Smooth muscle cell of the brain vasculature (primary cell): ENCODE results near the gene MCCC1.
"Not testable (repeated sequence)": the region's sequence is repeated elsewhere in the genome, so short reads cannot be mapped to it uniquely, and the experiment has no call there.

Source experiments
- DNase-seq: peaks from one replicate; pipeline ENCODE4 v3.0.0-alpha.2; 2012; ENCODE audit warnings: low read depth, low spot score

Gene MCCC1

GRCh38 chr3:183046883-183047282 is 52.4 kb downstream of the MCCC1 start:
- DNase-seq: no peak

- DNase-seq: no peak
These were observed 54.6 kb downstream of the MCCC1 start for GRCh38 chr3:183044547-183045229.

DNA sequence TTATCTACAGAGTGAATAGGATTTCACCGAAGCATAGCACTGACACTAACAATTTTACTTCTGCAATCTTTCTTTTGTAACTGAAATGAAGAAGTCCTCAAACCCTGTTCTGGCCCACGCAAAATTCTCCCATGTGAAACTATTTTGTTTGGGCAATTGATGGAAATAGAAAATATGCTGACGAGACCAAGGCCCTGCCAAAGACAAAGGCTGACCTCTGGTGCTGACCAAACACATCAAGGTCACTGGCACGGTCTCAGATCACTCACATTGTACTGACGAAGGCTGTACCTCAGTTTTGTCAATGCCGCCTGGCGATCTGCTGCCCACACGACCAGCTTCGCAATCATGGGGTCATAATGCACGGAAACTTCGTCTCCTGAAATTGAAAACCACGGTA is 60.5 kb downstream of the MCCC1 start:
- DNase-seq: no peak

DNA sequence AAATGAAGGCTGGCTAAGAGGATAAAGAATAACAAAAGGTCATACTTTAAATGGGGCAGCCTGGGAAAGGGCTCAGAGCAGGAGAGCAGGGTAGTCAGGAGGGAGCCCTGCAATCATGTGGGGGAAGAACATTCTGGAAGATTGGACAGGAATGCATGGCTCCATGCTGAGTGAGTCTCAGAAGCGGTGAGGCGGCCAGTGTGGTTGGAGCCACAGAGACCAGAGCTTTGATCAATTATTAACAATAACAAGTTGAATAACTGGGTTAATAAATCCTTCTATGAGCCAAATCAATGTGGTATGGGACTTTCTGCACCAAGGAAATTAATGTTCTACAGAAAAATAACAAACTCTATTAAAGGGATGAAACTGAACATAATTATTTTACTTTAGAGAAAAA is 61.1 kb downstream of the MCCC1 start:
- no peak for DNase-seq

- DNase-seq: no peak
These were observed 65.5 kb downstream of the MCCC1 start for GRCh38 chr3:183033746-183034145.

- DNase-seq: no peak
These were observed 66.3 kb downstream of the MCCC1 start for GRCh38 chr3:183032880-183033555.

DNA sequence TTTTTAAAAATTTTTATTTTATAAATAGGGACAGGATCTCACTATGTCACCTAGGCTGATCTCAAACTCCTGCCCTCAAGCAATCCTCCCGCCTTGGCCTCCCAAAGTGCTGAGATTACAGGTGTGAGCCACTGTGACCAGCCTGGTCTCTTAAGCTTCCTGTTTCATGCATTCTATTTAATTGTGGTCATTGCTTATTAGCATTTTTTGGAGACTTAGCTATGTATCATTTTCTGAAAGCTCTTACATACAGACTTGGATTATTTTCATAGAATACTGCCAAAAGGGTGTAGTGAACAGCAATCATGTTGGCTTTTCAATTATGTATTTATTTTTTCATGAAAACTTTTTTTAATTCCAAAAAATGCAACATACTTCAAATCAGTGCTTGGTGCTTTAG is 67.5 kb downstream of the MCCC1 start:
- no peak for DNase-seq

DNA sequence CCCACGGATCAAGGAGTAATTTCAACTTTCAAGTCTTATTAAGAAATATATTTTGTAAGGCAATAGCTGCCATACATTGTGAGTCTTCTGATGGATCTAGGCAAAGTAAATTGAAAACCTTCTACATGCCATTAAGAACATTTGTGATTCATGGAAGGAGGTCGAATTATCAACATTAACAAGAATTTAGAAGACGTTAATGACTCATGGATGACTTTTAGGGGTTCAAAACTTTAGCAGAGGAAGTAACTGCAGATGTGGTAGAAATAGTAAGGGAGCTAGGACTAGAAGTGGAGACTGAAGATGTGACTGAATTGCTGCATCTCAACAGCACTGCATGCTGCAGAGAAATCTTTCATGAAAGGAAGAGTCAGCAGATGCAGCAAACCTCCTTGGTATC is 70.9 kb downstream of the MCCC1 start:
- no peak for DNase-seq

DNA sequence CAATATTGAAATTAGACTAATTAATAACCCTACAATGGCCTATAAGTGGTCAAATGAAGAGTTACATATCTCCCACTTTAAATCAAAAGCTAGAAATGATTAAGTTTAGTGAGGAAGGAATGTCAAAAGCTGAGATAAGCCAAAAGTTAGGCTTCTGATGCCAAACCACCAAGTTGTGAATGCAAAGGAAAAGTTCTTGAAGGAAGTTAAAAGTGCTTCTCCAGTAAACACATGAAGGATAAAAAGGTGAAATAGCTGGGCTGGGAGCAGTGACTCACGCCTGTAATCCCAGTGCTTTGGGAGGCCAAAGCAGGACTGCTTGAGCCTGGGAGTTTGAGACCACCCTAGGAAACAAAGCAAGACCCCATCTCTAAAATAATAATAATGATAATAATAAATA is 72.0 kb downstream of the MCCC1 start:
- DNase-seq: no peak

DNA sequence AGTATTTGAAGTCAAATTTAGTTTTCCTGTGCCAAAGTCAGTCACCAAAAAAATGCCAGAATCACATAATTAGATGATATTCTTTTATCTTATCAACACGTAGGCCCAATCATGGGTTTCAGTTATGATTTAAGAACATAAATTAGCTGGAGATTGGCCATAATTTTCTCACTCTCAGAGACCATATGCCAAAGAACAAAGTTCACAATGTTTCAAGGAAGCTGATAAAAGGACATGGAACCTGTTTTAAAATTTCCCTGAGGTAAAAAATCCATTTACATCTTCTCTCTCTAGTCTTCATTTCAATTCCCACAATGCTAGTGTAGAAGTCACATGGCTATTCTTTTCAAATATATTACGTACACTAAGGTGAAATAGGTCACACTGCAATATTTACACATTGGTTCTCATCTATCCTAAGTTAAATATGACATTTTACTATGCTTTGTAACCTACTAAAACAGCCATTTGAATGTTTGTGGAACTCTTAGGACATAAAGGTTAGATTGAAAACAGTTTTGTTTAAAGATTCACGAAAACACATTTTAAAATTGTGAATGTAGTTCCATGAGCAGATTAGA is 76.3 kb downstream of the MCCC1 start:
- DNase-seq: no peak

DNA sequence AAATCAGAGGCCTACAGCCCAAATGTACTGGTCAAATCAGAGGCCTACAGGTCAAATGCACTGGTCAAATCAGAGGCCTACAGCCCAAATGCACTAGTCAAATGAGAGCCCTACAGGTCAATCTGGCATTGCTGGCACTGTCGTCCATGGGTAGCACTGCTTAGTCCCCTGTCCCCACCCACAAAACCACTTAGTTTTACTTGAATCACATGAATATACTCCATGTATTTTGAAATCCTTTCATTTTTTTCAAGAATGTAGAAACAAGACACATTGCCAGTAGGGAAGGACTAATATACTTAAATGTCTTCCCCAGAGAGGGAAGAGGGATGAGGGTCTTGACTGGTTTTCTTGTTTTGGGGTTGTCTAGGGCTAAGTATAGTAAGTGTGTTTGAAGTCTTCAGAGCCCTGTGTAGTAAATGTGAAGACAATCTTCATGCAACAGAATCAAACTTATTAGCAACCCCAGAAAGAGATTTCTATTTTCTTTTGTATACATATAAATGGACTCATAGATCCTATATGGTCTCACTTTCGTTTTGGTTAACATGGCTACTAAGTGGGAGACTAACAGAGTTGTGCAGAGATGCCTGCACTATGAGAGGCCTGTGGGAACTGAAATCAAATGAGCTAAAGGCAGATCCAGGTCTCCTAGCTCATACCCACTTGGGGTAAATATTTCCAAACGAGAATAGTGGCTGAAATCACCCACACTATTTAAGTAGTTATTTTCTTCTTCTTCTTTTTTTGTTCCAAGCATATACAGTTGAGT is 80.7 kb downstream of the MCCC1 start:
- DNase-seq: no peak

GRCh38 chr3:183015185-183015584 is 84.1 kb downstream of the MCCC1 start:
- no peak for DNase-seq

GRCh38 chr3:183013856-183014255 is 85.4 kb downstream of the MCCC1 start:
- DNase-seq: no peak

GRCh38 chr3:183013074-183013473 is 86.2 kb downstream of the MCCC1 start:
- DNase-seq: no peak

DNA sequence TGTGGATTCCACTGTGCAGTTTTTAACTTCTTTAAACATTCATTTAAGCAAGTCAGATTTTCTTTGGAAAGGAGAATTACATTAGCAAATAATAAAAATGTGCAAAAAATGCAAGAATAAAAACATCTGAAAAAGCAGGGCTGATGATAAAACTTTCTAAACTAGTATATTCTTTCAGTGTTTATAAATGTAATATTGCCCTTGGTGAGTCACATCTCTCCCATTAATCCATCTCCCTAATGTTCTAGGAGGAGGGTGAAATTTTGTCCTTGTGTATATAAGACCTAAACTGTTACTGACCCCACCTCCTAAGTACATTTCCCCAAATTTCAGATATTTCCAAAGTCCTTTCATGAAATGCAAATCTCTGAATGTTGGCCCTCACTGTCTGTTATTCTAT is 90.5 kb downstream of the MCCC1 start:
- DNase-seq: no peak

DNA sequence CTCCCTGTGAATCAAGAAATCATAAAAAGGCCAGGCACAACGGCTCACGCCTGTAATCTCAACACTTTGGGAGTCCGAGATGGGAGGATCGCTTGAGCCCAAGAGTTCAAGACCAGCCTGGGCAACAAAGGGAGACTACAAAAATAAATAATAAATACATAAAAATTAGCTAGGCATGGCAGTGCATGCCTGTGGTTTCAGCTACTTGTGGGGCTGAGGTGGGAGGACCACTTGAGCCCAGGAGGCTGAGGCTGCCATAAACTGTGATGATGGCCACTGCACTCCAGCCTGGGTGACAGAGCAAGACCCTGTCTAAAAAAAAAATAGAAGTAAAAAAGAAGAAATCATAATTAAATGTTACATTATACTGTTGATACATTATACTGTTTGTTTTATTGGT is 91.0 kb downstream of the MCCC1 start:
- no peak for DNase-seq

DNA sequence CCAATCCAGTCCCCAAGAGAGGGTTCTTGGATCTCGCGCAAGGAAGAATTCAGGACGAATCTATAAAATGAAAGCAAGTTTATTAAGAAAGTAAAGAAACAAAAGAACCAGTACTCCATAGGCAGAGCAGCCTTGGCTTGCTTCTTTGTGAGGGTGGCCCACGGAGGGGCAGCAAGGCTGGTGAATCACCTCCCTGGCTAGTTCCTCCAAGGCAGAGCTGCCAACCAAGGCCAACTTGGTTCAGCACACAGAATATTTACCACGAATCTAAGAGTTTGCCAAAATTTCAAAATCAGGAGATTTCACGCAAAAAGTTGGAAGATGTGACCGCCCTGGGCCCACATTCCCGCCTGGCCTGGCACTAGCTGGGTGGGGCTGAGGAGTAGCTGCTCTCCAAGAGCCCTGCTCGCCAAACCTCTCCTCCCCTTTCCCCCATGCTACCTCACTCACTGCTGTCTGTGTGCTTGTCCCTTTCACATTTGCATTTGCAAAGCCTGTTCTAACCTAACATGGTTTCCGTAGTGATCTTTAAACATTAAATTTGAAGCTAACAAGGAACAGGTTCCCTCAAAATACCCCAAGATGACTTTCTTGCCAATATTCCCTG is 92.8 kb downstream of the MCCC1 start:
- no peak for DNase-seq

DNA sequence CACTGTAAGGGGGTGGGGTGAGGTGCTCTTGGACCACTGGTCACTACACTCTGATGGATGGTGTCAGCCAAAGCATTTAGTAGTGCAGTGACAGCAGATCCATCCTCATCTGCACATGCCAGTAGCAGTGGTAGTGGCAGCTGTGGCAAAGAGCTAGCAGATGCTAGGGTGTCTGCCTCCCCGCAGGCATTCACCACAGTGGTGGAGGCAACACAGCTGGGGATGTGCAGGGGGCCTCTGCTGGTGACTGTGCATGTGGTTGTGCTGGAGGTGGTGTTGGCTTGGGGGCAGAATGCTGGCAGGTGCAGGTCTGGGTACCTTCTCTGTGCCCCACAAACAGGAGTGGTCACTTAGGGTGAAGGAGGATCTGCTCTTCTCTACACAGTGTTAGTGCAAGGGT is 99.5 kb downstream of the MCCC1 start:
- DNase-seq: no peak

DNA sequence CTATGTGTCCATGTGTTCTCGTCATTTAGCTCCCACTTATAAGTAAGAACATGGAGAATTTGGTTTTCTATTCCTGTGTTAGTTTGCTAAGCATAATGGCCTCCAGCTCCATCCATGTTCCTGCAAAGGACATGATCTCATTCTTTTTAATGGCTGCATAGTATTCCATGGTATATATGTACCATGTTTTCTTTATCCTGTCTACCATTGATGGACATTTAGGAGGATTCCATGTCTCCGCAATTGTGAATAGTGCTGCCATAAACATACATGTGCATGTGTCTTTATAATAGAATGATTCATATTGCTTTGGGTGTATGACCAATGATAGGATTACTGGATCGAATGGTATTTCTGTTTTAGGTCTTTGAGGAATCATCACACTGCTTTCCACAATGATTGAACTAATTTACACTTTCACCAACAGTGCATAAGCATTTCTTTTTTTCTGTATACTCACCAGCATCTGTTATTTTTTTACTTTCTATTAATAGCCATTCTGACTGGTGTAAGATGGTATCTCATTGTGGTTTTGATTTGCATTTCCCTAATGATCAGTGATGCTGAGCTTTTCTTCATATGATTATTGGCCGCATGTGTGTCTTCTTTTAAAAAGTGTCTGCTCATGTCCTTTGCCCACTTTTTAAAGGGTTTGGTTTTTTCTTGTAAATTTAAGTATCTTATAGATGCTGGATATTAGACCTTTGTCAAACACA is 105.7 kb downstream of the MCCC1 start:
- DNase-seq: not testable (repeated sequence)

- no peak for DNase-seq
These were observed 109.7 kb downstream of the MCCC1 start for GRCh38 chr3:182989566-182989965.

GRCh38 chr3:182986021-182986420 is 113.3 kb downstream of the MCCC1 start:
- no peak for DNase-seq
